Brain microvascular endothelial cell (primary cell): ENCODE data around the gene LDAF1.
"Not testable (repeated sequence)": the region's sequence is repeated elsewhere in the genome, so short reads cannot be mapped to it uniquely, and the experiment has no call there.

Source experiments
- DNase-seq: peaks from one replicate; pipeline ENCODE4 v3.0.0-alpha.2; 2020
- H3K27ac ChIP-seq: fragments of 250-450 bp; sonication (Bioruptor Pico); 2 replicates; pipeline ENCODE4 v1.5.1; 2020; ENCODE audit warnings: mild to moderate bottlenecking, moderate library complexity
- H3K27me3 ChIP-seq: fragments of 250-450 bp; sonication (Bioruptor Pico); replicated peaks from 2 replicates; pipeline ENCODE4 v1.5.1; 2020; ENCODE audit warnings: mild to moderate bottlenecking
- H3K36me3 ChIP-seq: fragments of 250-450 bp; sonication (Bioruptor Pico); replicated peaks from 2 replicates; pipeline ENCODE4 v1.5.1; 2020; ENCODE audit warnings: mild to moderate bottlenecking
- H3K4me3 ChIP-seq: 2 replicates; pipeline ENCODE4 v1.5.1; 2011; ENCODE audit warnings: low read depth, mild to moderate bottlenecking, control low read depth, low read length, moderate library complexity
- in situ Hi-C: cut with HindIII; loops from 2 replicates; pipeline ENCODE4 v1.10.0; 2017; ENCODE audit warnings: low sequenced_read_pairs, low pct_ligation_motif_present
- TF ChIP-seq, protein P1 (sequence below): IDR thresholded peaks from 2 replicates; pipeline ENCODE4 v1.5.1; 2011; ENCODE audit warnings: low read depth, mild to moderate bottlenecking, moderate library complexity, low read length, control low read depth, inconsistent platforms; ENCODE audit errors: missing control alignments

Gene LDAF1

DNA sequence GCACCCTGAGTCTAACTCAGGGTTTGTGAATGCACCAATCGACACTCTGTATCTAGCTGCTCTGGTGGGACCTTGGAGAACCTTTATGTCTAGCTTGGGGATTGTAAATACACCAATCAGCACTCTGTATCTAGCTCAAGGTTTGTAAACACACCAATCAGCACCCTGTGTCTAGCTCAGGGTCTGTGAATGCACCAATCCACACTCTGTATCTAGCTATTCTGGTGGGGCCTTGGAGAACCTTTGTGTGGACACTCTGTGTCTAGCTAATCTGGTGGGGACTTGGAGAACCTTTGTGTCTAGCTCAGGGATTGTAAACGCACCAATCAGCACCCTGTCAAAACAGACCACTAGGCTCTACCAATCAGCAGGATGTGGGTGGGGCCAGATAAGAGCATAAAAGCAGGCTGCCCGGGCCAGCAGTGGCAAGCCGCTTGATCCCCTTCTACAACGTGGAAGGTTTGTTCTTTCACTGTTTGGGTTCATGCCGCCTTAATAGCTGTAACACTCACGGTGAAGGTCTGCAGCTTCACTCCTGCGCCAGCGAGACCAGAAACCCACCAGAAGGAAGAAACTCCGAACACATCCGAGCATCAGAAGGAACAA, 5.2 kb upstream of the LDAF1 start:
- H3K36me3 ChIP-seq, H3K4me3 ChIP-seq, in situ Hi-C loops, H3K27me3 ChIP-seq, H3K27ac ChIP-seq, DNase-seq: not testable (repeated sequence)

DNA sequence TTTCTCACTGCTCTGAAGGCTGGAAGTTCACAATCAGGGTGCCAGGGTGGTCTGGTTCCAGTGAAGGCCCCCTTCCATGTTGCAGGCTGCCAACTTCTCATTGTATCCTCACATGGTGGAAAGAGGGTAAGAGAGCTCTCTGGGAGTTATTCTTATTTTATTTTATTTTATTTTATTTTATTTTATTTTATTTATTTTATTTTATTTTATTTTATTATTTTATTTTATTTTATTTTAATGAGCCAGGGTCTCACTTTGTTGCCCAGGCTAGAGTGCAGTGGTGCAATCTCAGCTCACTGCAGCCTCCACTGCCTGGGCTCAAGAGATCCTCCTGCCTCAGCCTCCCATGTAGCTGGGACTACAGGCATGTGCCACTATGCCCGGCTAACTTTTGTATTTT, 2.5 kb upstream of the LDAF1 start:
- H3K27me3 ChIP-seq, H3K4me3 ChIP-seq, DNase-seq, in situ Hi-C loops, H3K27ac ChIP-seq, H3K36me3 ChIP-seq: not testable (repeated sequence)

DNA sequence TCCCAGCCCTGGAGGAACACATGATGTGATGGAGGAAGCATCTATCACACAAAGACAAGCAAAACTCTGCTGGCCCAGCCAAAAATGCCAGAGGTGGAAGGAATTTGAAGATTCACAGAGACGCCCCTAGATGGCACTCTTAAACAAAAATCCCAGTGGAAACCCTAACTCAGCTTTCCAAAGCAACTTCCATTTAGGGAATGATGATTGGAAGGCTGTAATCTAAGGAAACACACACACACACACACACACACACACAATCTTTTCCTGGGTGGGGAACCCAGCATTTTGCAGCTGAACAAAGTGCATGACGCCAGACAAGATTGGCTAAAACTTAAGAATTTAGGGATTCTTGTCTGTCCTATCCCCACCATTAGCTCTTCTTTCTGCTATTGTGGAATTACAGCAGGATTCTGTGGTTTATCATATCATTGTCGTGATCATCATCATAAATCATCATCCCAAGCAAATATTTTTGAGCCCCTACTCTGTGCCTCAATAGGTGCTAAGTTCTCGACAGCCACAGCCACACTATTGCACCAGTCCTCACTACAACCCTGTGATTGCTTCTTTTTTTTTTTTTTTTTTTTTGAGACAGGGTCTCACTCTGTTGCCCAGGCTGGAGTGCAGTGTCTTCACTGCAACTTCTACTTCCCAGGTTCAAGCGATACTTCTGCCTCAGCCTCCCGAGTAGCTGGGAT, 1.6 kb upstream of the LDAF1 start:
- DNase-seq = peak; percentile 44
- Histone ChIP-seq H3K4me3 (no peak overlapping the region), H3K36me3 (no peaks in the 10 kb centered on the region), H3K27ac (no peak overlapping the region), H3K27me3 (no peaks in the 10 kb centered on the region)
- TF ChIP-seq, protein P1, sequence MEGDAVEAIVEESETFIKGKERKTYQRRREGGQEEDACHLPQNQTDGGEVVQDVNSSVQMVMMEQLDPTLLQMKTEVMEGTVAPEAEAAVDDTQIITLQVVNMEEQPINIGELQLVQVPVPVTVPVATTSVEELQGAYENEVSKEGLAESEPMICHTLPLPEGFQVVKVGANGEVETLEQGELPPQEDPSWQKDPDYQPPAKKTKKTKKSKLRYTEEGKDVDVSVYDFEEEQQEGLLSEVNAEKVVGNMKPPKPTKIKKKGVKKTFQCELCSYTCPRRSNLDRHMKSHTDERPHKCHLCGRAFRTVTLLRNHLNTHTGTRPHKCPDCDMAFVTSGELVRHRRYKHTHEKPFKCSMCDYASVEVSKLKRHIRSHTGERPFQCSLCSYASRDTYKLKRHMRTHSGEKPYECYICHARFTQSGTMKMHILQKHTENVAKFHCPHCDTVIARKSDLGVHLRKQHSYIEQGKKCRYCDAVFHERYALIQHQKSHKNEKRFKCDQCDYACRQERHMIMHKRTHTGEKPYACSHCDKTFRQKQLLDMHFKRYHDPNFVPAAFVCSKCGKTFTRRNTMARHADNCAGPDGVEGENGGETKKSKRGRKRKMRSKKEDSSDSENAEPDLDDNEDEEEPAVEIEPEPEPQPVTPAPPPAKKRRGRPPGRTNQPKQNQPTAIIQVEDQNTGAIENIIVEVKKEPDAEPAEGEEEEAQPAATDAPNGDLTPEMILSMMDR = peak; percentile 76
- in situ Hi-C loops = no loop called here

DNA sequence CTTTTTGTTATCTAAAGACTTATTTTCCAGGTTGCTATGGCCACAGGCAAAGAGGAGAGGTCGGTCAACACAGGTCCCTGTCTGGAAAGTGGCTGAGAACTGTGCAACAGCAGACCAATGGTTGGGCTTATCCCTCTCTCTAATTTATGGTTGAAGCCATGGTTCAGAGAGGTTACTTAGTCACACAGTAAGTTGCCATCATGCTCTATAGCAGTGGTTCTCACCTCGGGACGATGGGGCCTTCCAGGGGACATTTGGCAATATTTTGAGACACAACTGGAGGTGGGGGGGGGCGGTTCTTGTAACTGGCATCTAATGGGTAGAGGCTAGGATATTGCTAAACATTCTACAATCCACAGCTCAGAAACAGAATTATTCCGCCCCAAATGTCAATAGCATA, 842 bp upstream of the LDAF1 start:
- H3K4me3 ChIP-seq = no peak overlapping the region
- no peaks in the 10 kb centered on the region for H3K27me3 ChIP-seq
- H3K36me3 ChIP-seq = no peaks in the 10 kb centered on the region
- TF ChIP-seq, protein P1 = no peak
- H3K27ac ChIP-seq = no peak overlapping the region
- DNase-seq = no peak
- in situ Hi-C loops = no loop called here

DNA sequence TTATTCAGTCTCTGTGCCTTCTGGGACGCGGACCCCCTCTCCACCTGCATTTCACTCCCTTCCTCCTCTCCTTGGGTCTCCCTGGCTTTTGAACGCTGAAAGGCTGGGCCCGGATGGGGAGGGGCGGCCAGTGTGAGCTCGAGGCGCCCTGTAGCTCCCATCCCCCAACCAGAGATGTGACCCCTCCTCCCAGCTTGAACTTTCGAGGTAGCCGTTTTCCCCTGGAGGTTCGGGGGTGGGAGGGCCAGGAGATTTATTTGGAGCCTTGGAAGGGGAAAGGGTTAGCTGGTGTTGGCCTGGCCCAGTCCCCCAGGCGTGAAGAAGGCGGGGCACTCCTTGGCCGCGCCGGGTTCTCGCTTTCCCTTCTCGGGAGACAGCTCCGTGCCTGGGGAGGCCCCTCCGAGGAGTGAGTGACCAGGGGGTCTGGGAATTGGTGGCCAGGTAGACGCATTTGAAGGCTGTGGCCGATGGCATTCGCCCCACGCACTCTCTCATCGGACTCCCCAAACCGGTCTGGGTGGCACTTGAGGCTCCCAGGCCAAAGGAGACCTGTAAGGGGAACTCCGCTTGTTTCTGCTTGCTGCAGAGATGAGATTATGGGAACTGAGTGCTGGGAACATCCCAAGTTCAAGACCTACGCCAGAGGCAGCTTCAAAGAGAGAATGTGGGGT, 942 bp downstream of the LDAF1 start:
- Histone ChIP-seq H3K27me3 (no peaks in the 10 kb centered on the region), H3K27ac (no peak overlapping the region), H3K4me3 (peak overlapping the region; percentile 72), H3K36me3 (no peaks in the 10 kb centered on the region)
- in situ Hi-C loops = no loop called here
- TF ChIP-seq, protein P1 = no peak
- DNase-seq = no peak

DNA sequence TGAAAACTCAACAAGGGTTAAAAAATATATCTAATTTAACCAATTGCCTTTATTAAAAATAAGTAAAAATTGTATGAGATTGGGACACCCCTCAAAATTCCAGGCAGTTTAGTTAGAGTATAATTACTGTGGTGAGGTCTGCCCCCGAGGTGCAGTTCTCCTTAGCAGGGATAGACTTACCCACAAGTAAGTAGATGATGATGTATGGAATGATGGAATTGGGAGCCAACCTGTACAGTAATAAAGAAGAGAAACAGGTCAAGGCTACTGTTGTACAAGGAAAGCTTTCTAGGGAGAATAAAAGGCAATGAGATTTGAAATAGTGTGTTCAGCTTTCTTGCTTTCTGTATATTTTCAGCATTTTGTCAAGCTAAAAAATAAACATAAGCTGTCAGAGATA, 1.8 kb downstream of the LDAF1 start:
- in situ Hi-C loops = no loop called here
- H3K36me3 ChIP-seq = no peaks in the 10 kb centered on the region
- TF ChIP-seq, protein P1 = no peak
- no peaks in the 10 kb centered on the region for H3K27me3 ChIP-seq
- no peak overlapping the region for H3K27ac ChIP-seq
- no peak overlapping the region for H3K4me3 ChIP-seq
- no peak for DNase-seq
